H9 (cell line): ENCODE data around the gene KDSR. TPM values are rescaled to one million over a fixed set of nuclear protein-coding genes. Genes with fewer than 3 reads are reported as not detected.

Source experiments
- DNase-seq: peaks from one replicate; pipeline ENCODE4 v3.0.0-alpha.2; 2017
- H2AFZ ChIP-seq: one replicate; pipeline ENCODE4 v1.6.1; 2013; ENCODE audit warnings: mild to moderate bottlenecking, low read length, control low read depth, moderate library complexity
- H2AK5ac ChIP-seq: 2 replicates; pipeline ENCODE4 v1.6.1; 2013; ENCODE audit warnings: low read length, control low read depth, mixed read lengths; ENCODE audit not compliant: insufficient read length
- H2BK120ac ChIP-seq: one replicate; pipeline ENCODE4 v1.6.1; 2013; ENCODE audit warnings: low read depth, mild to moderate bottlenecking, low read length, control low read depth, inconsistent platforms; ENCODE audit not compliant: poor library complexity, severe bottlenecking
- H2BK12ac ChIP-seq: 2 replicates; pipeline ENCODE4 v1.6.1; 2013; ENCODE audit warnings: low read length, control low read depth, mixed read lengths, low read depth; ENCODE audit not compliant: insufficient read length
- H2BK15ac ChIP-seq: 2 replicates; pipeline ENCODE4 v1.6.1; 2013; ENCODE audit warnings: low read depth, low read length, control low read depth
- H2BK20ac ChIP-seq: one replicate; pipeline ENCODE4 v1.6.1; 2013; ENCODE audit warnings: low read depth, mild to moderate bottlenecking, low read length, control low read depth, inconsistent platforms; ENCODE audit not compliant: poor library complexity, severe bottlenecking
- H2BK5ac ChIP-seq: 2 replicates; pipeline ENCODE4 v1.6.1; 2013; ENCODE audit warnings: low read length, control low read depth, mixed read lengths; ENCODE audit not compliant: insufficient read length
- H3K14ac ChIP-seq: 2 replicates; pipeline ENCODE4 v1.6.1; 2013; ENCODE audit warnings: low read length, control low read depth; ENCODE audit not compliant: insufficient read depth
- H3K18ac ChIP-seq: 2 replicates; pipeline ENCODE4 v1.6.1; 2013; ENCODE audit warnings: low read depth, mild to moderate bottlenecking, mixed read lengths, low read length, control low read depth; ENCODE audit not compliant: insufficient read length
- H3K23ac ChIP-seq: 2 replicates; pipeline ENCODE4 v1.6.1; 2013; ENCODE audit warnings: low read length, control low read depth, mixed read lengths, low read depth; ENCODE audit not compliant: insufficient read length
- H3K23me2 ChIP-seq: 2 replicates; pipeline ENCODE4 v1.6.1; 2013; ENCODE audit warnings: low read depth, mild to moderate bottlenecking, mixed read lengths, low read length, control low read depth; ENCODE audit not compliant: insufficient read length, poor library complexity, severe bottlenecking
- H3K27ac ChIP-seq: 2 replicates; pipeline ENCODE4 v1.5.1; 2013; ENCODE audit warnings: low read length, control low read depth, mixed read lengths, low read depth; ENCODE audit not compliant: insufficient read length
- H3K27me3 ChIP-seq: 2 replicates; pipeline ENCODE4 v1.6.1; 2013; ENCODE audit warnings: low read length, control low read depth, inconsistent platforms; ENCODE audit not compliant: insufficient read depth
- H3K4ac ChIP-seq: 2 replicates; pipeline ENCODE4 v1.6.1; 2013; ENCODE audit warnings: low read depth, mild to moderate bottlenecking, control low read depth, inconsistent platforms, low read length, moderate library complexity
- H3K4me1 ChIP-seq: 2 replicates; pipeline ENCODE4 v1.6.1; 2013; ENCODE audit warnings: low read length, control low read depth, inconsistent platforms; ENCODE audit not compliant: insufficient read depth
- H3K4me2 ChIP-seq: 2 replicates; pipeline ENCODE4 v1.6.1; 2013; ENCODE audit warnings: low read length, control low read depth, mixed read lengths; ENCODE audit not compliant: insufficient read length, insufficient read depth
- H3K56ac ChIP-seq: 2 replicates; pipeline ENCODE4 v1.6.1; 2013; ENCODE audit warnings: low read depth, mild to moderate bottlenecking, mixed read lengths, low read length, control low read depth; ENCODE audit not compliant: insufficient read length
- H3K79me1 ChIP-seq: 2 replicates; pipeline ENCODE4 v1.6.1; 2013; ENCODE audit warnings: low read depth, mild to moderate bottlenecking, moderate library complexity, low read length, control low read depth, inconsistent platforms; ENCODE audit not compliant: insufficient read depth, poor library complexity, severe bottlenecking
- H3K79me2 ChIP-seq: 2 replicates; pipeline ENCODE4 v1.6.1; 2013; ENCODE audit warnings: low read length, control low read depth, inconsistent platforms; ENCODE audit not compliant: insufficient read depth
- H3K9ac ChIP-seq: 2 replicates; pipeline ENCODE4 v1.6.1; 2013; ENCODE audit warnings: low read length, control low read depth, mixed read lengths; ENCODE audit not compliant: insufficient read length; ENCODE audit errors: extremely low read depth
- H3K9me3 ChIP-seq: one replicate; pipeline ENCODE4 v1.6.1; 2013; ENCODE audit warnings: low read depth, low read length, inconsistent platforms; ENCODE audit not compliant: control insufficient read depth
- H3T11ph ChIP-seq: one replicate; pipeline ENCODE4 v1.6.1; 2013; ENCODE audit warnings: mild to moderate bottlenecking, low read length, control low read depth, inconsistent platforms
- H4K20me1 ChIP-seq: one replicate; pipeline ENCODE4 v1.6.1; 2013; ENCODE audit not compliant: control insufficient read depth, insufficient read length, insufficient read depth
- H4K5ac ChIP-seq: 2 replicates; pipeline ENCODE4 v1.6.1; 2013; ENCODE audit warnings: low read depth, mild to moderate bottlenecking, mixed read lengths, low read length, control low read depth; ENCODE audit not compliant: insufficient read length
- H4K8ac ChIP-seq: replicated peaks from 2 replicates; pipeline ENCODE4 v1.6.1; 2013; ENCODE audit warnings: low read length, control low read depth, mixed read lengths, low read depth; ENCODE audit not compliant: insufficient read length
- H4K91ac ChIP-seq: 2 replicates; pipeline ENCODE4 v1.6.1; 2013; ENCODE audit warnings: low read depth, mild to moderate bottlenecking, moderate library complexity, mixed read lengths, low read length, control low read depth; ENCODE audit not compliant: insufficient read length
- H3K27ac Mint-ChIP-seq, 3 experiments: 2 replicates in 2 of 3; 3 replicates in 1 of 3; pipeline ENCODE4 v1.8.0; 2020 to 2021; ENCODE audit warnings: mixed read lengths in 3 of 3, mild to moderate bottlenecking in 1 of 3, moderate library complexity in 1 of 3
- H3K27me3 Mint-ChIP-seq: 2 replicates; pipeline ENCODE4 v1.8.0; 2021; ENCODE audit warnings: low read depth, mild to moderate bottlenecking, moderate library complexity, mixed read lengths
- H3K36me3 Mint-ChIP-seq, 3 experiments: 2 replicates in 2 of 3; 3 replicates in 1 of 3; pipeline ENCODE4 v1.8.0; 2020 to 2021; ENCODE audit warnings: low read depth in 3 of 3, mixed read lengths in 3 of 3; ENCODE audit not compliant: insufficient read depth in 1 of 3
- H3K4me1 Mint-ChIP-seq, 2 experiments: 2 replicates each; pipeline ENCODE4 v1.8.0; 2020; ENCODE audit warnings: mixed read lengths in 2 of 2
- H3K4me3 Mint-ChIP-seq, 2 experiments: 2 replicates in 1 of 2; 3 replicates in 1 of 2; pipeline ENCODE4 v1.8.0; 2020 to 2021; ENCODE audit warnings: mild to moderate bottlenecking in 2 of 2, mixed read lengths in 2 of 2, moderate library complexity in 1 of 2
- H3K9me3 Mint-ChIP-seq, 2 experiments: 2 replicates in 1 of 2; 3 replicates in 1 of 2; pipeline ENCODE4 v1.8.0; 2020; ENCODE audit warnings: mild to moderate bottlenecking in 2 of 2, mixed read lengths in 2 of 2, moderate library complexity in 1 of 2
- CTCF ChIP-seq: fragments of 200-600 bp; sonication (generic); conservative IDR thresholded peaks from 3 replicates; pipeline ENCODE4 v1.8.0; 2021; ENCODE audit warnings: antibody characterized with exemption, mild to moderate bottlenecking
- WGBS: extraction: QIAGEN DNeasy Blood & Tissue Kit; methylation state at CpG from one replicate; pipeline ENCODE4 v1.1.7; 2013; ENCODE audit warnings: missing lambda C conversion rate, low lambda C conversion rate, mixed read lengths; ENCODE audit not compliant: insufficient read length; ENCODE audit errors: extremely low coverage; 5-methylcytosine and 5-hydroxymethylcytosine counted together
- total RNA-seq: library from RNA; stranded (reverse); gene quantifications from 2 replicates; pipeline ENCODE4 v1.2.1, GENCODE V29; 2021

Gene KDSR
- total RNA-seq, 1 experiment from 2014 or later: 58.5 TPM

- Histone ChIP-seq H2BK20ac (no peak overlapping the region), H3K9me3 (no peaks in the 10 kb centered on the region), H3K79me1 (no peaks in the 10 kb centered on the region), H4K5ac (no peak overlapping the region), H2BK120ac (no peak overlapping the region), H3K14ac (no peak overlapping the region), H3K27ac (no peak overlapping the region), H3K27me3 (no peaks in the 10 kb centered on the region), H4K20me1 (no peaks in the 10 kb centered on the region), H2BK15ac (no peak overlapping the region), H3K18ac (no peak overlapping the region), H2AK5ac (no peak overlapping the region), H3K9ac (no peak overlapping the region), H2AFZ (no peak overlapping the region), H3K56ac (no peak overlapping the region), H4K91ac (no peak overlapping the region), H2BK5ac (no peak overlapping the region), H3T11ph (no peak overlapping the region), H4K8ac (no peak overlapping the region), H3K23ac (no peak overlapping the region), H3K4me2 (no peak overlapping the region), H3K4me1 (no peaks in the 10 kb centered on the region), H3K79me2 (no peaks in the 10 kb centered on the region), H3K4ac (no peak overlapping the region), H3K23me2 (no peaks in the 10 kb centered on the region), H2BK12ac (no peak overlapping the region)
- Mint-ChIP-seq H3K27ac (no peak overlapping the region), H3K36me3 (peaks cover 25 to 78% (median 59%) of the 10 kb centered on the region in 3 experiments; a peak in 6 of 7 replicates), H3K4me1 (no peaks in the 10 kb centered on the region), H3K27me3 (no peaks in the 10 kb centered on the region), H3K9me3 (no peaks in the 10 kb centered on the region), H3K4me3 (no peak overlapping the region)
- TF ChIP-seq CTCF: no peak
- WGBS: no CpG with 5 or more reads among the region's 2 CpGs
- no peak for DNase-seq
Measured at GRCh38 chr18:63350230-63350629, 16.8 kb downstream of the KDSR start.
